Naive thymus-derived CD4-positive, alpha-beta T cell (primary cell): ENCODE measurements around the gene HMMR. TPM values are rescaled to one million over a fixed set of nuclear protein-coding genes. Genes with fewer than 3 reads are reported as not detected.
"Not testable (repeated sequence)": the region's sequence is repeated elsewhere in the genome, so short reads cannot be mapped to it uniquely, and the experiment has no call there.

ENCODE experiments used
- ATAC-seq: fragments of 150-1000 bp; cut with Tn5 transposase; 2 replicates; pipeline ENCODE4 v1.10.0; 2021; ENCODE audit warnings: mild to moderate bottlenecking, moderate library complexity
- CTCF ChIA-PET: fragments of 350-600 bp; sonication (Branson Sonifier 250); formaldehyde crosslinking; loops from one replicate; lab custom pipeline; 2021; ENCODE audit warnings: antibody characterized with exemption; lab: Charles Lee
- POLR2A ChIA-PET: fragments of 350-600 bp; sonication (Branson Sonifier 250); formaldehyde crosslinking; loops from one replicate; lab custom pipeline; 2021; ENCODE audit warnings: antibody characterized with exemption, inconsistent platforms; lab: Charles Lee
- DNase-seq, 9 donors: peaks; one replicate each; pipeline versions ENCODE4 v3.0.0 to v3.0.0-alpha.2; 2020 to 2022; ENCODE audit warnings: mixed read lengths in 1 of 9
- H3K27ac ChIP-seq: one replicate; pipeline ENCODE4 v1.7.0; 2013; ENCODE audit warnings: mild to moderate bottlenecking, low read depth, low read length, moderate library complexity
- H3K27me3 ChIP-seq, 2 donors: one replicate each; pipeline ENCODE4 v1.7.0; 2013; ENCODE audit warnings: low read length in 2 of 2, mild to moderate bottlenecking in 2 of 2, moderate library complexity in 2 of 2; ENCODE audit not compliant: control insufficient read depth in 2 of 2, insufficient read depth in 2 of 2
- H3K36me3 ChIP-seq, 3 experiments: 1 replicate in 2 of 3; 2 replicates in 1 of 3; pipeline ENCODE4 v1.7.0; 2013; ENCODE audit warnings: low read length in 3 of 3, mild to moderate bottlenecking in 3 of 3, moderate library complexity in 1 of 3; ENCODE audit not compliant: insufficient read depth in 3 of 3, control insufficient read depth in 2 of 3
- H3K4me1 ChIP-seq, 2 donors: one replicate each; pipeline ENCODE4 v1.7.0; 2013; ENCODE audit warnings: low read length in 2 of 2, mild to moderate bottlenecking in 2 of 2, moderate library complexity in 1 of 2; ENCODE audit not compliant: control insufficient read depth in 2 of 2, insufficient read depth in 2 of 2
- H3K4me3 ChIP-seq: 2 replicates; pipeline ENCODE4 v1.7.0; 2013; ENCODE audit warnings: mild to moderate bottlenecking, low read length
- H3K9me3 ChIP-seq, 3 experiments: 1 replicate in 2 of 3; 2 replicates in 1 of 3; pipeline ENCODE4 v1.7.0; 2013; ENCODE audit warnings: low read length in 3 of 3; ENCODE audit not compliant: control insufficient read depth in 2 of 3
- H3K27ac Mint-ChIP-seq, 9 donors: one replicate each; pipeline ENCODE4 v1.8.0; 2020 to 2022; ENCODE audit warnings: mixed read lengths in 9 of 9, mild to moderate bottlenecking in 8 of 9, moderate library complexity in 5 of 9, inconsistent platforms in 2 of 9
- H3K27me3 Mint-ChIP-seq, 5 donors: one replicate each; pipeline ENCODE4 v1.8.0; 2021 to 2022; ENCODE audit warnings: mixed read lengths in 5 of 5, mild to moderate bottlenecking in 1 of 5
- H3K36me3 Mint-ChIP-seq, 5 donors: one replicate each; pipeline ENCODE4 v1.8.0; 2020 to 2022; ENCODE audit warnings: mixed read lengths in 5 of 5, mild to moderate bottlenecking in 3 of 5, inconsistent platforms in 1 of 5
- H3K4me1 Mint-ChIP-seq, 7 donors: one replicate each; pipeline ENCODE4 v1.8.0; 2020 to 2022; ENCODE audit warnings: mixed read lengths in 7 of 7, mild to moderate bottlenecking in 3 of 7, inconsistent platforms in 1 of 7
- H3K4me3 Mint-ChIP-seq, 10 donors: one replicate each; pipeline ENCODE4 v1.8.0; 2020 to 2022; ENCODE audit warnings: mild to moderate bottlenecking in 10 of 10, mixed read lengths in 10 of 10, moderate library complexity in 6 of 10, inconsistent platforms in 2 of 10
- H3K9me3 Mint-ChIP-seq, 11 donors: one replicate each; pipeline ENCODE4 v1.8.0; 2020 to 2022; ENCODE audit warnings: mixed read lengths in 11 of 11, mild to moderate bottlenecking in 4 of 11, inconsistent platforms in 1 of 11, moderate library complexity in 1 of 11
- intact Hi-C, 2 donors: fragments of 100-400 bp; cut with micrococcal nuclease; formaldehyde crosslinking; loops; one replicate each; pipeline ENCODE4 v1.15.1; 2023
- polyA plus RNA-seq, 2 donors: library from polyadenylated mRNA; unstranded; fragments of 300-500 nt; fragmentation: Illumina TruSeq; gene quantifications; one replicate each; pipeline ENCODE4 v1.2.3, GENCODE V29; 2021
- total RNA-seq, 6 experiments: library from RNA in 5 of 6; stranded (reverse) in 5 of 6; gene quantifications; 1 replicate in 5 of 6; 2 replicates in 1 of 6; pipeline ENCODE4 v1.2.3 and lab custom pipeline; 2021 to 2026

The HMMR gene
- 10 to 100 TPM in 1 of 5 experiments, under 1 TPM in 3, not detected in 1; 0.37 to 34.0 (median 0.55) TPM for total RNA-seq
- polyA plus RNA-seq = not detected
- total RNA-seq (lab: John Stamatoyannopoulos, UW) = not detected

DNA sequence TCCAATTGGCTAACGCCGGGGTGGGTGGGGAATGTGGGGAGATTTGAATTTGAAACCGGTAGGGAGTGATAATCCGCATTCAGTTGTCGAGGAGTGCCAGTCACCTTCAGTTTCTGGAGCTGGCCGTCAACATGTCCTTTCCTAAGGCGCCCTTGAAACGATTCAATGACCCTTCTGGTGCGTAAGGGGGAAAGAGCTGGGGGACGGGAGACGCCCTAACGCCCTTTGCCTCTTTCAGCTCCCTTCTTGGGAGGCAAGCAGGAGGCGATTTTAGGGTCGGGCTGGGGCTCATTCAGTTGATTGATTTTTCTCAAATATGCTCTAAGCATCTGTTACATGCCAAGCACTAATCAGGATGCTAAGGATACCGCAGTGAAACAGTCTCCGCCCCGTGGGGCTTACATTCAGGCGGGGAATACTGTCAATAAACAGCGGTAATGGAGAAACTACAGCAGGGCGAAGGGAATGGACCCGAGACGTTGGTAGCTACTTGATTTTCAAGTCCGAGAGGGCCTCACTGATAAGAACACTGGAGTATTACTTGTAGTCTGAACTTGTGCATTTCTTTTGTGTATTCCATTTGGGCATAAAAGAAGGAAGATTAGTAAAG, at the start of gene HMMR:
HMMR (plus strand) TSS at position 71 of the 610 bp plus-strand sequence; CDS start at position 132, 61 bp downstream.
- peaks cover 0 to 2% (median 0%) of the 10 kb centered on the region in 3 experiments for H3K36me3 ChIP-seq
- peak within 1 kb of the TSS; percentile 91 for H3K4me3 ChIP-seq
- Mint-ChIP-seq H3K4me1 (peaks cover 17 to 57% (median 47%) of the 10 kb centered on the region in 7 donors), H3K27me3 (no peaks in the 10 kb centered on the region), H3K27ac (peak within 1 kb of the TSS; percentile 99 to 100 (median 99)), H3K4me3 (peak within 1 kb of the TSS; percentile 90 to 99 (median 97)), H3K36me3 (peaks cover 4 to 20% (median 9%) of the 10 kb centered on the region in 5 donors), H3K9me3 (peaks cover 0 to 6% (median 0%) of the 10 kb centered on the region in 11 donors)
- intact Hi-C loops = loop anchor here (1.0 kb wide), 3 partner anchors 13 to 45 kb away; partner anchors contain the start of genes CCNG1 (in 2 of the 2) and MAT2B (in 2 of the 2)
- peaks cover 8 to 23% of the 10 kb centered on the region in 2 donors for H3K4me1 ChIP-seq
- H3K9me3 ChIP-seq = no peaks in the 10 kb centered on the region
- CTCF ChIA-PET = interaction anchor here (0.9 to 3.4 kb wide), 7 partner anchors 13 to 45 kb away, joined by 3 to 18 read pairs (median 3); partner anchors contain the start of genes CCNG1 and MAT2B
- ATAC-seq (no peak), DNase-seq (no peak)
- no peaks in the 10 kb centered on the region for H3K27me3 ChIP-seq
- POLR2A ChIA-PET = interaction anchor here (0.7 to 9.7 kb wide), 13 partner anchors 7 to 445 kb away, joined by 3 to 238 read pairs (median 7); partner anchors contain the start of genes CCNG1 and MAT2B
- H3K27ac ChIP-seq = peak within 1 kb of the TSS; percentile 98

DNA sequence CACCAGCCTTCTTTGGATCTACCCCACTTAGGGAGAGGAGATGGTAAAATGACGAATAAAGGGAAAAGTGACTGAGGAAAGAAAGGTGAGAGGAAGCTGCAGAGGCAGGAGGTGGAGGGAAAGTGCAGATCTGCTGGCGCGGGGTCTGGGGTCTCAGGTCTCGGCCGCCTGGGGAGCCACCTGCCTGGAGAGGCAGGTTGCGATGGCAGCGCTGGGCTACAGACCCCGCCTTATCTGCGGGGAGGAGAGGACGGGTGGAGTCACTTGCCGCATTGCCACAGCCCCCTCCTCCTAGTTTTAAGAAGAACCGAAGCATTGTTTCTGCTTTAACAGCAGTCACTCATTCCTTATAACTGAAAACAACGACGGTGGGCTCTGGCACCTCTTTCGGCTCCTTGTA, 44.8 kb upstream of the HMMR start:
- H3K27ac Mint-ChIP-seq = peak overlapping the region in 1 of 9 donors; percentile 24
- H3K9me3 Mint-ChIP-seq, H3K4me3 ChIP-seq, H3K4me3 Mint-ChIP-seq, DNase-seq, H3K27ac ChIP-seq, intact Hi-C loops, H3K27me3 ChIP-seq, ATAC-seq, POLR2A ChIA-PET, H3K36me3 Mint-ChIP-seq, CTCF ChIA-PET, H3K36me3 ChIP-seq, H3K4me1 Mint-ChIP-seq, H3K4me1 ChIP-seq, H3K9me3 ChIP-seq: not testable (repeated sequence)
- H3K27me3 Mint-ChIP-seq = peaks cover 29 to 41% (median 33%) of the 10 kb centered on the region in 5 donors

DNA sequence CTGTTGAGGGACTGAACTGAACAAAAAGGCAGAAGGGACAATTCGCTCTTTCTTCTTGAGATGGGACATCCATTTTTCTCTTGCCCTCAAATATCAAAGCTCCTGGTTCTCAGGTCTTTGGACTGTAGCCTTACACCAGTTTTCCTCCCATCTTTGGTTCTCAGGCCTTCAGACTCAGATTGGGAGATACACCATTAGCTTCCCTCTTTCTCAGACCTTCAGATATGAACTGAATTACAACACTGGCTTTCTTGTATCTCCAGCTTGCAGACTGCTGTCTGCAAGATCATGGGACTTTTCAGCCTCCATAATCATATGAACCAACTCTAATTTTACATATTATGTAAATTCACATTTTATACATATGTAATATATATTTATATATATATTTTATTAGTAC, 35.6 kb upstream of the HMMR start:
- no peak for ATAC-seq
- Histone ChIP-seq H3K27me3 (no peaks in the 10 kb centered on the region), H3K36me3 (no peaks in the 10 kb centered on the region), H3K27ac (no peak overlapping the region), H3K4me1 (no peaks in the 10 kb centered on the region), H3K9me3 (no peaks in the 10 kb centered on the region), H3K4me3 (no peak overlapping the region)
- ChIA-PET CTCF (no interaction called here), POLR2A (no interaction called here)
- H3K27ac Mint-ChIP-seq = no peak overlapping the region
- no peak for DNase-seq
- intact Hi-C loops = no loop called here
- H3K27me3 Mint-ChIP-seq = peaks cover 0 to 20% (median 7%) of the 10 kb centered on the region in 5 donors
- peaks cover 0 to 6% (median 0%) of the 10 kb centered on the region in 5 donors for H3K36me3 Mint-ChIP-seq
- peaks cover 4 to 9% (median 8%) of the 10 kb centered on the region in 7 donors for H3K4me1 Mint-ChIP-seq
- H3K4me3 Mint-ChIP-seq = no peak overlapping the region
- H3K9me3 Mint-ChIP-seq = no peaks in the 10 kb centered on the region

DNA sequence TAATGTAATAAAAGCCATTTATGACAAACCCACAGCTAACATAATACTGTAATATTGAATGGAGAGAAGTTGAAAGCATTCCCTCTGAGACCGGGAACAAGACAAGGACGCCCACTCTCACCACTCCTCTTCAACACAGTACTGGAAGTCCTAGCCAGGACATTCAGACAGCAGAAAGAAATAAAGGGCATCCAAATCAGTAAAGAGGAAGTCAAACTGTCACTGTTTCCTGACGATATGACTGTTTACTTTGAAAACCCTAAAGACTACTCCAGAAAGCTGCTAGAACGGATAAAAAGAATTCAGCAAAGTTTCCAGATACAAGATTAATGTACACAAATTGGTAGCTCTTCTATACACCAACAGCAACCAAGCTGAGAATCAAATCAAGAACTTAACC, 34.3 kb upstream of the HMMR start:
- H3K9me3 ChIP-seq, H3K4me3 ChIP-seq, intact Hi-C loops, H3K36me3 Mint-ChIP-seq, DNase-seq, ATAC-seq, H3K4me1 ChIP-seq, H3K4me1 Mint-ChIP-seq, H3K27ac Mint-ChIP-seq, H3K27ac ChIP-seq, H3K27me3 ChIP-seq, H3K9me3 Mint-ChIP-seq, CTCF ChIA-PET, H3K36me3 ChIP-seq: not testable (repeated sequence)
- POLR2A ChIA-PET = interaction anchor here (0.6 kb wide), 1 partner anchor 17 kb away, joined by 3 read pairs; no protein-coding TSS in a partner anchor
- peaks cover 0 to 19% (median 6%) of the 10 kb centered on the region in 5 donors for H3K27me3 Mint-ChIP-seq
- H3K4me3 Mint-ChIP-seq = peak overlapping the region in 1 of 10 donors; percentile 2

GRCh38 chr5:163432544-163432943, 27.9 kb upstream of the HMMR start:
- ATAC-seq (no peak), DNase-seq (no peak)
- Histone ChIP-seq H3K4me3 (no peak overlapping the region), H3K9me3 (no peaks in the 10 kb centered on the region), H3K36me3 (peaks cover 0 to 4% (median 0%) of the 10 kb centered on the region in 3 experiments), H3K4me1 (peaks cover 0 to 5% of the 10 kb centered on the region in 2 donors), H3K27me3 (peaks cover 0 to 5% of the 10 kb centered on the region in 2 donors), H3K27ac (no peak overlapping the region)
- ChIA-PET CTCF (no interaction called here), POLR2A (no interaction called here)
- intact Hi-C loops = no loop called here
- no peak overlapping the region for H3K4me3 Mint-ChIP-seq
- peak overlapping the region in 1 of 9 donors; percentile 29 for H3K27ac Mint-ChIP-seq
- peaks cover 0 to 17% (median 12%) of the 10 kb centered on the region in 7 donors for H3K4me1 Mint-ChIP-seq
- H3K36me3 Mint-ChIP-seq = peaks cover 0 to 4% (median 0%) of the 10 kb centered on the region in 5 donors
- peaks cover 0 to 27% (median 4%) of the 10 kb centered on the region in 5 donors for H3K27me3 Mint-ChIP-seq
- H3K9me3 Mint-ChIP-seq = no peaks in the 10 kb centered on the region

DNA sequence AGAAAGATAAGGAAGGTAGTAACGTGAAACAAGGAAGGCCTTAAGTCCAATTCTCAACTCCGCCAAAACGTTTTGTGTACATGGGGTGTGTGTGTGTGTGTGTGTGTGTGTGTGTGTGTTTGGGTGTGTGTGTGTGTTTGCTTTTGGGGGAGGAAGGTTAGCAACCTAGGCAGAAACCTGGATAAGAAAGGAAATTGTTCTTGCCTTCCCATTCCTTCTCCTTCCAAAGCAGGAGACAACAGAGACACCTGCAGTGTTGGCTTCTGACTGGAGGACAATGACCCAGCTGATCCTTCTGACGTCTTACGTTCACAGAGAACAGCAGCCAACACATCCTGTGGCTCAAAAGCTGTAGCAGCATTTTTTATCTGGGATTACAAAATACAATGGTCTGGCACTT, 27.2 kb upstream of the HMMR start:
- no peak overlapping the region for H3K4me3 ChIP-seq
- DNase-seq (no peak), ATAC-seq (no peak)
- peaks cover 0 to 5% of the 10 kb centered on the region in 2 donors for H3K27me3 ChIP-seq
- Mint-ChIP-seq H3K27ac (peak overlapping the region in 1 of 9 donors; percentile 29), H3K27me3 (peaks cover 0 to 24% (median 4%) of the 10 kb centered on the region in 5 donors), H3K9me3 (no peaks in the 10 kb centered on the region), H3K4me3 (no peak overlapping the region), H3K4me1 (peaks cover 4 to 20% (median 16%) of the 10 kb centered on the region in 7 donors), H3K36me3 (peaks cover 0 to 4% (median 0%) of the 10 kb centered on the region in 5 donors)
- ChIA-PET CTCF (no interaction called here), POLR2A (no interaction called here)
- no peaks in the 10 kb centered on the region for H3K9me3 ChIP-seq
- no peak overlapping the region for H3K27ac ChIP-seq
- H3K36me3 ChIP-seq = peaks cover 0 to 6% (median 0%) of the 10 kb centered on the region in 3 experiments
- intact Hi-C loops = no loop called here
- H3K4me1 ChIP-seq = peaks cover 3 to 5% of the 10 kb centered on the region in 2 donors
